Right lobe of liver (tissue), 6 donors: ENCODE measurements around the gene ETV3L. TPM values are rescaled to one million over a fixed set of nuclear protein-coding genes. Genes with fewer than 3 reads are reported as not detected.

ENCODE experiments used
- ATAC-seq, 4 donors: fragments of 200-7000 bp; cut with Tn5 transposase; one replicate each; pipeline ENCODE4 v1.9.1; 2020; ENCODE audit warnings: mild to moderate bottlenecking in 4 of 4, moderate library complexity in 4 of 4
- DNase-seq, 3 donors: peaks; one replicate each; pipeline ENCODE4 v3.0.0-alpha.2; 2020
- H3K27ac ChIP-seq, 3 donors: fragments of 200-600 bp; one replicate each; pipeline ENCODE4 v1.8.0; 2022
- H3K27me3 ChIP-seq, 2 donors: fragments of 200-600 bp; one replicate each; pipeline ENCODE4 v1.8.0; 2022
- H3K36me3 ChIP-seq, 4 donors: fragments of 200-600 bp; sonication (generic) in 1 of 4; one replicate each; pipeline versions ENCODE4 v1.5.1 to v1.8.0; 2017 to 2022; ENCODE audit warnings: control low read depth in 1 of 4
- H3K4me1 ChIP-seq, 4 donors: fragments of 200-600 bp; sonication (generic) in 1 of 4; one replicate each; pipeline versions ENCODE4 v1.5.1 to v1.8.0; 2017 to 2022; ENCODE audit warnings: control low read depth in 1 of 4
- H3K4me3 ChIP-seq, 3 donors: fragments of 200-600 bp; one replicate each; pipeline ENCODE4 v1.8.0; 2022
- H3K9me3 ChIP-seq, 4 donors: fragments of 200-600 bp; sonication (generic) in 1 of 4; one replicate each; pipeline versions ENCODE4 v1.5.1 to v1.8.0; 2017 to 2022; ENCODE audit warnings: control low read depth in 1 of 4
- CTCF ChIP-seq, 4 donors: fragments of 200-600 bp in 3 of 4; fragments of 450-650 bp in 1 of 4; IDR thresholded peaks; one replicate each; pipeline versions ENCODE4 v1.5.1 to v1.8.0; 2016 to 2022; ENCODE audit warnings: antibody characterized with exemption in 4 of 4, mild to moderate bottlenecking in 2 of 4
- POLR2A ChIP-seq: fragments of 450-650 bp; IDR thresholded peaks from one replicate; pipeline ENCODE4 v1.6.1; 2017; ENCODE audit warnings: antibody characterized with exemption, mild to moderate bottlenecking
- WGBS: methylation state at CpG from one replicate; pipeline ENCODE4 v1.1.6; 2018; ENCODE audit warnings: low coverage, low lambda C conversion rate; ENCODE audit not compliant: insufficient coverage; ENCODE audit errors: missing lambda C conversion rate; 5-methylcytosine and 5-hydroxymethylcytosine counted together
- intact Hi-C, 2 donors: fragments of 100-400 bp; cut with DNase I; formaldehyde crosslinking; loops; one replicate each; pipeline versions ENCODE4 v1.11.2 to v1.14.1; 2022
- total RNA-seq, 6 experiments: library from RNA; depleted of rRNA in 2 of 6; stranded (reverse); fragments of >200 nt in 2 of 6; fragmentation: NEBNext Ultra II Directional in 3 of 6; extraction: Animal tissue kit (Norgen Biotek cat#: 25700) in 3 of 6; gene quantifications; one replicate each; pipeline versions ENCODE4 v1.1.0 to v1.2.4, GENCODE V29; 2016 to 2023
- donor health status: DM: no; HTN: yes; CAD: no.
- donor health status: DM: no; HTN: no; CAD: no.
- donor health status: DM: no; HTN: no; CAD: no.
- donor health status: DM: no; HTN: yes; CAD: no.
- donor health status: DM: no; HTN: yes; CAD: no.

ETV3L gene
- total RNA-seq, 6 experiments from 2014 or later: not detected

DNA sequence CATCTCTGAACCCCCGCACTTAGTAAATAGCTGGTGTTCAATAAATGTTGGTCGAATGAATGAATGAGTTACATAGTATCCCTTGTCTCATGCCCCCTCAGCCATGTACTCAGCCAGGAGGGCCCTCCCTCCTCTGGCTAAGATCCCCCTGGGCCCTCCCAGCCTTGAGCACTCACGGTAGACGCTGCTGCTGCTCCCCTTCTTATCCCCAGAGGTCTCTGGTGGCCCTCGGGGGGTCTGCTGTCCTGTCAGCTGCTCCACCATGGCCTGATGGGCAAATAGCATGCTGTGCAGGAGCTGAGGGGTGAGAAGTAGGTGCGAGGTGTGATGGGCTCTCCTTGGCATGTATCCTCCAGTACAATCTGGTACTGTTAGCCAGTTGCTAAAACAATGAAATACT, 1.9 kb downstream of the ETV3L start:
- 82% methylated on average over 3 of the region's 6 CpGs for WGBS
- no peaks in the 10 kb centered on the region for H3K27me3 ChIP-seq
- ATAC-seq (no peak), DNase-seq (no peak)
- no peaks in the 10 kb centered on the region for H3K36me3 ChIP-seq
- no peaks in the 10 kb centered on the region for H3K9me3 ChIP-seq
- H3K27ac ChIP-seq: no peak overlapping the region
- H3K4me3 ChIP-seq: no peak overlapping the region
- TF ChIP-seq POLR2A: no peak
- no peak for TF ChIP-seq CTCF (IDR thresholded peaks at IDR 0.05)
- intact Hi-C loops: no loop called here
- H3K4me1 ChIP-seq: no peaks in the 10 kb centered on the region

DNA sequence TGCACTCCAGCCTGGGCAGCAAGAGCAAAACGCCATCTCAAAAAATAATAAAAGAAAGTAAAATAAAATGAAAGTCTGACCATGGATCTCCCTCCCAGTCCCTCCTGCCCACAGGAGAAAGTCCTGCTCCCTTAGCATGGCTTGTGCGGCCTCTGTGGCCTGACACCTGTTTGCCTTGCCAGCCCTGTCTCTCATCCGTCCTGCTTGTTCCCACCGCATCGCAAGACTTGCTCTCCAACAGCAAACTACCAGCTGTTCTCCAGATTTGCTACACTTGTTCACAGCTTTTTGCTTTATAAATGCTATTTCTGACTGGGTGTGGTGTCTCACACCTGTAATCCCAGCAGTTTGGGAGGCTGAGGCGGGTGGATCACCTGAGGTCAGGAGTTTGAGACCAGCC, 2.7 kb downstream of the ETV3L start:
- ATAC-seq: no peak
- TF ChIP-seq CTCF (IDR thresholded peaks at IDR 0.05) (no peak), POLR2A (no peak)
- Histone ChIP-seq H3K27ac (no peak overlapping the region), H3K9me3 (no peaks in the 10 kb centered on the region), H3K27me3 (no peaks in the 10 kb centered on the region), H3K36me3 (no peaks in the 10 kb centered on the region), H3K4me3 (no peak overlapping the region), H3K4me1 (no peaks in the 10 kb centered on the region)
- 68% methylated on average over 3 of the region's 6 CpGs for WGBS
- DNase-seq: no peak
- intact Hi-C loops: no loop called here

DNA sequence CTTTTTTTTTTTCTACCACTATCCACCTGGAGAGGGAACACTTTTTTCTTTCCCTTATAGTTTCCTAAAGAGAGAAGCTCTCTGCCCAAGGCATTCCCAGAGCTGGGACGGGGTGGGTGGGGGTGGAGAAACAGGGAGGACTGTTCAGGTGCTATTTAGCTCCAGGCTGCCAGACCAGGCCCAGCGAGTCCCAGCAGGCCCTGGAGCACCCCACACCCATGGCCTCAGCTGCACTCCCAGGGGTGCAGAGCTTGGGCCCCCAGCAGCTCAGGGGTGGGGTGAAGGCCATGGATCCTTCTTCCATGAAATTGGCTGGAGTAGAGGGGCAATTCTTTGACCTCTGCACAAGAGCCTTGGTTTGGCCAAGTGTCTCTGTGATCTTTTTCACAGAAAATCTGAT, 4.1 kb downstream of the ETV3L start:
- ATAC-seq (no peak), DNase-seq (no peak)
- intact Hi-C loops: no loop called here
- Histone ChIP-seq H3K4me1 (no peaks in the 10 kb centered on the region), H3K27ac (no peak overlapping the region), H3K36me3 (no peaks in the 10 kb centered on the region), H3K4me3 (no peak overlapping the region), H3K9me3 (no peaks in the 10 kb centered on the region), H3K27me3 (no peaks in the 10 kb centered on the region)
- TF ChIP-seq POLR2A: no peak
- no peak for TF ChIP-seq CTCF (IDR thresholded peaks at IDR 0.05)
- WGBS: 93% methylated on average over 2 of the region's 2 CpGs

DNA sequence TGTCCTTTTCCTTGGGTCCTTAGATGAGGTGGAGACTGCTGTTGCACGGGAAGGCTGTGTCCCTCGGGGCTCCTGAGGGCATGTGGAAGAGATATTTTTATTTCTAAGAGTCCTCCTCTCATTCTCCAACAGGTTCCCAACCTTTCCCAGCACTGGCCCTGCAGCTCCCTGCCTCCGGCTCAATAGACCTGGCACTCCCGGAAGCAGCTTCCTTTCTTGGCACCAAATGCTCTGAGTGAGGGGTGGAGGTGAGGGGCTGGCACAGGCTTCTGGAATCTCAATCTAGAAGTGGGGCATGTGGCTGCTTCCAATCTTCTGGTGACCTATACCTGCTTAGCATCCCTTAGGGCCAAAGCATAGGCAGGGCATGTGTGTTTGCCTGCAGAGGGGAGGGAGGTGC, 4.5 kb downstream of the ETV3L start:
- TF ChIP-seq CTCF (IDR thresholded peaks at IDR 0.05) (no peak), POLR2A (no peak)
- no peaks in the 10 kb centered on the region for H3K36me3 ChIP-seq
- ATAC-seq (no peak), DNase-seq (no peak)
- 66% methylated on average over 3 of the region's 4 CpGs for WGBS
- H3K27me3 ChIP-seq: no peaks in the 10 kb centered on the region
- H3K4me1 ChIP-seq: no peaks in the 10 kb centered on the region
- H3K27ac ChIP-seq: no peak overlapping the region
- no peak overlapping the region for H3K4me3 ChIP-seq
- no peaks in the 10 kb centered on the region for H3K9me3 ChIP-seq
- intact Hi-C loops: no loop called here

GRCh38 chr1:157092831-157093230, 6.8 kb downstream of the ETV3L start:
- Histone ChIP-seq H3K27ac (no peak overlapping the region), H3K4me3 (no peak overlapping the region), H3K4me1 (peaks cover 0 to 5% (median 0%) of the 10 kb centered on the region in 4 donors), H3K36me3 (no peaks in the 10 kb centered on the region), H3K27me3 (no peaks in the 10 kb centered on the region), H3K9me3 (no peaks in the 10 kb centered on the region)
- ATAC-seq (no peak), DNase-seq (no peak)
- TF ChIP-seq CTCF (IDR thresholded peaks at IDR 0.05) (no peak), POLR2A (no peak)
- 76% methylated on average over 3 of the region's 8 CpGs for WGBS
- intact Hi-C loops: no loop called here
